Adipocyte (in vitro differentiated cells): Measurements from ENCODE around the gene EEIG1.

ENCODE experiments used
- DNase-seq: peaks from one replicate; pipeline ENCODE4 v3.0.0-alpha.2; 2015; ENCODE audit warnings: low read depth
- H3K27me3 ChIP-seq: replicated peaks from 2 replicates; pipeline ENCODE4 v1.7.0; 2013; ENCODE audit warnings: mild to moderate bottlenecking, low read length, moderate library complexity; ENCODE audit not compliant: control insufficient read depth, insufficient read depth
- H3K36me3 ChIP-seq: 2 replicates; pipeline ENCODE4 v1.7.0; 2013; ENCODE audit warnings: low read length, mild to moderate bottlenecking, moderate library complexity; ENCODE audit not compliant: control insufficient read depth, insufficient read depth, severe bottlenecking
- H3K4me1 ChIP-seq: 2 replicates; pipeline ENCODE4 v1.7.0; 2013; ENCODE audit warnings: mild to moderate bottlenecking, low read length, moderate library complexity; ENCODE audit not compliant: control insufficient read depth, insufficient read depth
- H3K4me3 ChIP-seq: 2 replicates; pipeline ENCODE4 v1.7.0; 2013; ENCODE audit warnings: mild to moderate bottlenecking, low read length, moderate library complexity
- H3K9ac ChIP-seq: 2 replicates; pipeline ENCODE4 v1.7.0; 2013; ENCODE audit warnings: mild to moderate bottlenecking, low read length, moderate library complexity
- H3K9me3 ChIP-seq: 2 replicates; pipeline ENCODE4 v1.7.0; 2013; ENCODE audit warnings: mild to moderate bottlenecking, low read length, moderate library complexity; ENCODE audit not compliant: control insufficient read depth

EEIG1 gene

GRCh38 chr9:127973169-127974000 lies 7.4 kb downstream of the EEIG1 start:
- no peak for DNase-seq

DNA sequence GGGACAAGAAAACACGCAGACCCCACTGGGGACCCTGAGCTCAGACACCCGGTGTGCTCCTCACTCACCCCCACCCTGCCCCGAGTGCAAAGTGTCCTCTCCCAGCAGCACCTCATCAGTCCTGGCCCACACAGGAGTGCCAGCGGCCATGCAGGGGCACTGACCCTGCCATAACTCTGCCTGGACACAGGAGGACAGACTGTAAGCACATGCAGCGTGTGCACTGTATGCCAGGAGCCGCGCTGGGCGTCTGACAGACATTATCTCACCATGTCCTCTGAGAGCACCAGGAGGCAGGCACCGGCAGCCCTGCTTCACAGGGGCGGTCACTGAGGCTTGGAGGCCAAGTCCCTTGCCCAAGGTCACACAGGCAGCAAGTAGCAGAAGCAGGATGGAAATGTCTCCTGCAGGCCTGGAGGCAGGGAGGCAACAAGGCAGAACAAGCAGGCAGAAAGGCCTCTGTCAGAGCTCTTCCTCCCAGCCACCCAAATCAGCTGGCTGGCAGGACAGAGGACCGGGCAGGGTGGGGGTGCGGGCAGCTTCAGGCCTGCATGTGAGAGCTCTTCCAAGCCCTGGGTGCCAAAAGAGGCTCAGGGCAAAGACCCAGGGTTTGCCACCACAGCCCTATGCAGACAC lies 8.4 kb downstream of the EEIG1 start:
- Histone ChIP-seq H3K36me3 (no peaks in the 10 kb centered on the region), H3K9ac (peak overlapping the region; percentile 20), H3K4me1 (peaks cover 79% of the 10 kb centered on the region), H3K4me3 (no peak overlapping the region), H3K27me3 (no peaks in the 10 kb centered on the region), H3K9me3 (no peaks in the 10 kb centered on the region)
- no peak for DNase-seq

More at GRCh38 chr9:127973169-127974000, 7.4 kb downstream of the EEIG1 start:
- Histone ChIP-seq H3K4me3 (no peak overlapping the region), H3K27me3 (no peaks in the 10 kb centered on the region), H3K4me1 (peaks cover 80% of the 10 kb centered on the region), H3K9me3 (no peaks in the 10 kb centered on the region), H3K36me3 (no peaks in the 10 kb centered on the region), H3K9ac (peak overlapping the region; percentile 20)

DNA sequence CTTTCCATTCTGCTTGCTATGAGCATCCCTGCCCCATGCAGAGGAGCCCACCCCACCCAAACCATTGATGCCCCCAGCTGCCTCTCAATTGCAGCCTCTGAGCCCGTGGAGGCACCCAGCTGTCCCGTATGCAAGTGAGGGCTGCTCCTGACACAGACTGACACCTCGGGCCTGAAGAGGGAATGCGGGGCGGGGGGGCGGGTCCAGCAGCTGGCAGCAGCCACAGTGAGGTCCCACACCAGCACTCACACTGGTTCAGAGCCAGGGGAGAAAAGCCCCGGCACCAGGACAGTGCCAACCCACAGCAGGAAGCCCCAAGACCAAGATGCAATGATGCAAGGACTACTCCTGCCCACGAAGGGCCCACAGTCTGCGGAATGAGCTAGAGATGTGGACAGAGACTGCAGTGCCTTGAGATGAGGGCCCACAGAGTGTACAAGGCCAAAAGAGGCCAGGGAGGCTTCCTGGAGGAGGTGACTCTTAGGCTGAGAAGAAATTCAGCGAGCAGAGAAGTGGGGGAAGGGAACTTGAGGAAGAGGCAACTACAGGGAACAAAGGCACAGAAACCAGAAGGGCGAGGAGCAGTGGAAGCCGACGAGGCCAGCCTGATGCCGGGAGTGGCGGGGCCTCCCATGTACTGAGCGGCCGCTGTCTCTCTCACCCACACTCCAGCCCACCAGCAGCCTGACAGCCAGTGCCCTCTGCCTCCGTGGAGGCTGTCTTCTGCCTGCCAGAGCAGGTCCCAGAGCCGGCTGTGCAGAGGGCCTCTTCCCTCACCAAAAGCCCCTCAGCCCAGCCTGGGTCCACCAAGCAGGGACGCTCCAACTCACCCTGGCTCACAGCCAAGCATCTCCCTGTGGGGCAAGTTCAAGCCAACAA lies 9.2 kb downstream of the EEIG1 start:
- H3K4me1 ChIP-seq = peaks cover 79% of the 10 kb centered on the region
- H3K4me3 ChIP-seq = no peak overlapping the region
- no peak for DNase-seq
- H3K9ac ChIP-seq = no peak overlapping the region
- H3K36me3 ChIP-seq = no peaks in the 10 kb centered on the region
- H3K27me3 ChIP-seq = no peaks in the 10 kb centered on the region
- H3K9me3 ChIP-seq = no peaks in the 10 kb centered on the region

DNA sequence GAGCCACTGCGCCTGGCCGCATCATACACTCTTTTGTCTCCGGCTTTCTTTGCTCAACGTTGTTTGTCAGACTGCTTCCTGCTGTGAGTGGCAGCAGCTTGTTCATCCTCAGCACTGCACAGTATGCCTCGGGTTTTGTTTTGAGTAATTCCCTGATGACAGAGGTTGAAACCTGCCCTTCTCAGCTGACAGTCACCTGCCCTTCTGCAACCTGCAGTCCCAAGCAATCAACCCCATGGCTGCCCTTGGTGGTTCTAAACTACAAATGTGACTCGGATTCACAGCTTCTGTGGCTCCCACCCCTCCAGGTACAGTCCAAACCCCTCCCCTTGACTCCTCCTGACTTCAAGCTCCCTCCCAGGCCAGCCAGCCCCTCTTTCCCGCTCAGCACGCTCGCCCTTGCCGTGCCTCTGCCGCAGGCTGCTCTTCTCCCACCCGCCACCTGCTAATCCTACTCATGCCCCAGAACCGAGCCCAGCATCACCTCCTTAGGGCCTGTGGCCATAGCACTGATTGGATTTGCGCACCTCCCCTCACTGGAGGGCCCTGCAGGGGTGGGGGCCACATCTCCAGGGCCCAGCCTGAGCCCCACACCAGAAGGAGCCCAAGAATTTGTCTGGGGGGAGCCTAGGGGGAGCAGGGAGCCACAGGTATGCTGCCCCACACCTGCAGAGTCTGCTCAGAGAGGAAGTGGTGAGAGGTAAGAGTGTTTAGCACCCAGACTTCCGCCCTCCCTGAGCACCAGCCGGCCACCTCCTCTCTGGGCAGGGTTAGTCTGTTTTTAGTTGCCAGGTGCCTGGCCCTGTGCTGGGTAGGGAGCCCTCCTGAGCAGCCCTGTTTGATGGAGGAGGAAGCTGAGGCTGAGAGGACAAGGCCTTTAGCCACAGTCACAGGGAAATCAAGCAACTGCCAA lies 10.1 kb downstream of the EEIG1 start:
- Histone ChIP-seq H3K9ac (no peak overlapping the region), H3K36me3 (no peaks in the 10 kb centered on the region), H3K4me1 (peaks cover 79% of the 10 kb centered on the region), H3K4me3 (no peak overlapping the region), H3K9me3 (no peaks in the 10 kb centered on the region), H3K27me3 (no peaks in the 10 kb centered on the region)
- no peak for DNase-seq

GRCh38 chr9:127968700-127969383 lies 11.9 kb downstream of the EEIG1 start:
- Histone ChIP-seq H3K36me3 (no peaks in the 10 kb centered on the region), H3K4me3 (no peak overlapping the region), H3K27me3 (no peaks in the 10 kb centered on the region), H3K4me1 (peaks cover 67% of the 10 kb centered on the region), H3K9ac (peak overlapping the region; percentile 53), H3K9me3 (no peaks in the 10 kb centered on the region)
- DNase-seq = peak; percentile 85

DNA sequence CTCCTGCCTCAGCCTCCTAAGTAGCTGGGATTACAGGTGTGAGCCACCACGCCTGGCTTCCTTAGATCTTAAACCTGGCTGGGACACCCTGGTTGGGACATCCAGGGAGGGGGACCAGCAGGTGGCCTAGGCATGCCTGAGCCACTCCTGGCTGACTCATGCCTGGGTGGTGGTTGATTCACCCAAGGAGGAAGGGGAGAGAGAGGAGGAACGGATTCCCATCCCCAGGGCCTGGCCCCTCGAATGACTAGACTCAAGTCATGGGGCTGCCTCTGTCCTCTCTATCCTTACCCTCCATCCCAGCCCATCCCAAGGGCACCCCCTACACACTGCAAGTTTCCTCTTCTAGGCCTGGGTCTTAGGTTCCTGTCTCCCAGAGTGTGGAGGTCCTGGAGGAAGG lies 12.7 kb downstream of the EEIG1 start:
- H3K4me1 ChIP-seq = peaks cover 68% of the 10 kb centered on the region
- no peaks in the 10 kb centered on the region for H3K9me3 ChIP-seq
- no peaks in the 10 kb centered on the region for H3K27me3 ChIP-seq
- no peak overlapping the region for H3K9ac ChIP-seq
- DNase-seq = peak; percentile 53
- no peak overlapping the region for H3K4me3 ChIP-seq
- H3K36me3 ChIP-seq = no peaks in the 10 kb centered on the region

DNA sequence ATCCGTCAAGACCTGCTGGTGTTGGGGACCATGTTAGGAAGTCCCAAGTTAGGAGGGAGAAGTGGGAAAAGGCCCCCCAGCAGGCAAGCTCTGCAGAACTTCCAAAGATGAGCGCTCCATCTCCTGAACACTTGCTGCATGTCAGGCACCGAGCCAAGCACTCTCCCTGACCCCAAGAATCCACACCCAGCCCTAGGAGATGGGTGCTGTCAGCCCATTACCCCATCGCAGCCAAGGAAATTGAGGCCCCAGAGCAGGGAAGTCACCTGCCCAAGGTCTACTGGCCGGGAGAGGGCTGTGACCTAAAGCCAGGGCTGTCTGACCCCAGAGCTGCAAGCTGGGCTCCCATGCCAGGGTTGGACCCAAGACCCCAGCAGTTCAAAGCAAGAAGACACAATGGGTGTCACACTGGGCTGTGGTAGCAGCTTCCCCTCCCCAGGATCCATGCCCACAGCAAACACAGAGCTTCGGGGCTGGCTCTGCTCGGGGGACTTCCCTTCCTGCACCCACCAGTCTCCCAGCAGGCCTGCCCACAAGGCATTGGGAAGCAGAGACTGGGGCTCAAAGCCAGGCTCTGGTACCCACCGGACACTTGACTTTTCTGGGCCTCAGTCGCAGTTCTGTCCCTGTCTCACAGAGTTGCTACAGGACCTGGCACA lies 13.5 kb downstream of the EEIG1 start:
- DNase-seq = no peak
- no peaks in the 10 kb centered on the region for H3K27me3 ChIP-seq
- no peaks in the 10 kb centered on the region for H3K36me3 ChIP-seq
- peaks cover 67% of the 10 kb centered on the region for H3K4me1 ChIP-seq
- no peaks in the 10 kb centered on the region for H3K9me3 ChIP-seq
- no peak overlapping the region for H3K9ac ChIP-seq
- no peak overlapping the region for H3K4me3 ChIP-seq

DNA sequence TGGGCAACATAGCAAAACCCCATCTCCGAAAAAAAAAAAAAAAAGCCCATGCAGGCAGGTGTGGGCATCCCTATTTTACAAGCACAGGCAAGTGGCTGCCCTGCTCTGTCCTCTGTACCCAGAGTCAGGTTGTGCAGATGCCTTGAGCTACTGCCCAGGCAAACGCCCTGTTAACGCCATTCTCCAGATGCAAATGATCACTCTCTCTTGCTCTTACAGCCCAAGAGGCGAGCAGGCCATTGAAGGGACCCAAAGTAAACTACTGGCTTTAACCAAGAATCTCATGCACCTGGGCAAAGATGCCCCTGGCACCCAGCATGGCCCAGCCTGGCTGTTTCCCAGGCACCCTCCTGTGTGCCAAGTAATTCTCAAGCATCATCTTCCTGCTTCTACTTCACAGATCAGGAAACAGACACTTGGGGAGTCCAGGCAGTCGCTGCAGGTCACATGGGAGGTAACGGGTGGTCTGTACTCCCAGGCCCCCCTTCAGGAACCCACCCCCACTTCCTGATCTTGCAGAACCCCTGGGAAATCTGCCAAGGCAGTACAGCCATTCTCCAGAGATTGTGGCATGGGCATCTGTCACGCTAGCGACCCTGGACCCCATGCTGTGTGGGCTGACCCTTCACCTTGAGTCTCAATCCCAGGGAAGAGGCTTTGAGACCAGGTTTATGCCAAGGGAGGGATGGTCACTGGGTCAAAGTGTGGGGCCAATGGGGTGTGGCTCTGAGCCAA lies 14.2 kb downstream of the EEIG1 start:
- Histone ChIP-seq H3K9ac (peak overlapping the region; percentile 62), H3K9me3 (no peaks in the 10 kb centered on the region), H3K4me3 (no peak overlapping the region), H3K4me1 (peaks cover 60% of the 10 kb centered on the region), H3K27me3 (no peaks in the 10 kb centered on the region), H3K36me3 (no peaks in the 10 kb centered on the region)
- no peak for DNase-seq

DNA sequence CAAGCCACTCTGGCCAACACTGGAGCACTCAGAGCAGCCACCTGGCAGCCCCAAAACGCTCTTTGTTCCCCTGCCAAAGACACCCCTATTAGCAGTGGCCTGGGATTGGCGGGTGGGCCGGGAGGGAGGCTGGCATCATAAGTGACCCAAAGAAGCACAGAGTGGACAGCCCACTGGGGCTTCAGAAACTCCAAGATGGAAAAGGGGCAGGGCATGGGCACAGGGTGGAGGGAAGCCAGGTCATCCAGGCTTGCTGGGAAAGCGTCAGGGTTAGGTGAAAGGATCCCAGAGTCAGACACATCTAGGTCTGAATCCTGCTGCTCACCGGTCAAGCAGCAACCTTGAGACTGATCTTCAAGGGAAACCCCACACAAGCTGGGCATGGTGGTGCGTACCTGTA lies 14.8 kb downstream of the EEIG1 start:
- H3K4me1 ChIP-seq = peaks cover 61% of the 10 kb centered on the region

More for the DNA sequence above, 14.8 kb downstream of the EEIG1 start:
- Histone ChIP-seq H3K27me3 (no peaks in the 10 kb centered on the region), H3K36me3 (no peaks in the 10 kb centered on the region), H3K9me3 (no peaks in the 10 kb centered on the region), H3K4me3 (no peak overlapping the region), H3K9ac (peak overlapping the region; percentile 62)
- no peak for DNase-seq
